Neutrophil (primary cell): ENCODE data around the gene ARHGDIA.

Source experiments
- H3K27ac ChIP-seq: fragments of 200-600 bp; sonication (generic); 2 replicates; pipeline ENCODE4 v1.5.1; 2016; ENCODE audit warnings: mild to moderate bottlenecking, moderate library complexity
- H3K27me3 ChIP-seq: fragments of 200-600 bp; sonication (generic); 2 replicates; pipeline ENCODE4 v1.6.0; 2016; ENCODE audit warnings: mild to moderate bottlenecking
- H3K36me3 ChIP-seq: fragments of 200-600 bp; sonication (generic); 2 replicates; pipeline ENCODE4 v1.5.1; 2017
- H3K4me1 ChIP-seq, 2 experiments: fragments of 200-600 bp in 1 of 2; sonication (generic) in 1 of 2; 1 replicate in 1 of 2; 2 replicates in 1 of 2; pipeline versions ENCODE4 v1.5.1 to v1.6.1; 2013 to 2016; ENCODE audit warnings: low read depth in 1 of 2, low read length in 1 of 2, mild to moderate bottlenecking in 1 of 2, moderate library complexity in 1 of 2; ENCODE audit not compliant: control insufficient read depth in 1 of 2, insufficient read depth in 1 of 2
- H3K4me3 ChIP-seq, 2 experiments: fragments of 200-600 bp in 1 of 2; sonication (generic) in 1 of 2; 1 replicate in 1 of 2; 2 replicates in 1 of 2; pipeline ENCODE4 v1.5.1; 2013 to 2016; ENCODE audit warnings: low read depth in 1 of 2, low read length in 1 of 2, mild to moderate bottlenecking in 1 of 2, moderate library complexity in 1 of 2
- H3K9me3 ChIP-seq: fragments of 200-600 bp; sonication (generic); 2 replicates; pipeline ENCODE4 v1.5.1; 2016
- CTCF ChIP-seq: fragments of 200-600 bp; sonication (generic); IDR thresholded peaks from 2 replicates; pipeline ENCODE4 v1.5.1; 2016; ENCODE audit warnings: antibody characterized with exemption

ARHGDIA gene

GRCh38 chr17:81885869-81886548 is 14.9 kb upstream of the ARHGDIA start:
- Histone ChIP-seq H3K9me3 (no peaks in the 10 kb centered on the region), H3K27me3 (no peaks in the 10 kb centered on the region), H3K4me3 (no peak overlapping the region), H3K4me1 (peaks cover 9% of the 10 kb centered on the region in 2 experiments), H3K36me3 (peaks cover 59% of the 10 kb centered on the region), H3K27ac (no peak overlapping the region)
- no peak for TF ChIP-seq CTCF

GRCh38 chr17:81885454-81885853 is 14.3 kb upstream of the ARHGDIA start:
- no peak overlapping the region for H3K27ac ChIP-seq
- H3K9me3 ChIP-seq, result no peaks in the 10 kb centered on the region
- peaks cover 59% of the 10 kb centered on the region for H3K36me3 ChIP-seq
- H3K4me3 ChIP-seq, result no peak overlapping the region
- H3K4me1 ChIP-seq, result peaks cover 4 to 5% of the 10 kb centered on the region in 2 experiments
- TF ChIP-seq CTCF, result no peak
- H3K27me3 ChIP-seq, result no peaks in the 10 kb centered on the region

- TF ChIP-seq CTCF, result no peak
- no peaks in the 10 kb centered on the region for H3K27me3 ChIP-seq
- H3K9me3 ChIP-seq, result no peaks in the 10 kb centered on the region
- H3K36me3 ChIP-seq, result peaks cover 59% of the 10 kb centered on the region
- no peak overlapping the region for H3K27ac ChIP-seq
- H3K4me1 ChIP-seq, result no peaks in the 10 kb centered on the region
- H3K4me3 ChIP-seq, result no peak overlapping the region
Observed at GRCh38 chr17:81884968-81885367, 13.8 kb upstream of the ARHGDIA start.

GRCh38 chr17:81884520-81884919 is 13.4 kb upstream of the ARHGDIA start:
- Histone ChIP-seq H3K4me1 (no peaks in the 10 kb centered on the region), H3K4me3 (no peak overlapping the region), H3K27me3 (no peaks in the 10 kb centered on the region), H3K27ac (no peak overlapping the region), H3K9me3 (no peaks in the 10 kb centered on the region), H3K36me3 (peaks cover 57% of the 10 kb centered on the region)
- no peak for TF ChIP-seq CTCF

- Histone ChIP-seq H3K4me1 (no peaks in the 10 kb centered on the region), H3K27me3 (no peaks in the 10 kb centered on the region), H3K9me3 (no peaks in the 10 kb centered on the region), H3K36me3 (peaks cover 6% of the 10 kb centered on the region), H3K27ac (no peak overlapping the region), H3K4me3 (no peak overlapping the region)
- TF ChIP-seq CTCF, result no peak
Observed at GRCh38 chr17:81879121-81879520, 8.0 kb upstream of the ARHGDIA start.
